Neural progenitor cell (in vitro differentiated cells): ENCODE data around the gene CHCHD6.

ENCODE experiments used
- EZH2 ChIP-seq: fragments of 200-600 bp; sonication (generic); IDR thresholded peaks from 2 replicates; pipeline ENCODE4 v1.6.1; 2017; ENCODE audit warnings: antibody characterized with exemption, mild to moderate bottlenecking, moderate library complexity
- TF ChIP-seq, protein P1 (sequence below): fragments of 200-600 bp; sonication (generic); IDR thresholded peaks from 2 replicates; pipeline ENCODE4 v1.5.1; 2017; ENCODE audit warnings: antibody characterized with exemption, mild to moderate bottlenecking

DNA sequence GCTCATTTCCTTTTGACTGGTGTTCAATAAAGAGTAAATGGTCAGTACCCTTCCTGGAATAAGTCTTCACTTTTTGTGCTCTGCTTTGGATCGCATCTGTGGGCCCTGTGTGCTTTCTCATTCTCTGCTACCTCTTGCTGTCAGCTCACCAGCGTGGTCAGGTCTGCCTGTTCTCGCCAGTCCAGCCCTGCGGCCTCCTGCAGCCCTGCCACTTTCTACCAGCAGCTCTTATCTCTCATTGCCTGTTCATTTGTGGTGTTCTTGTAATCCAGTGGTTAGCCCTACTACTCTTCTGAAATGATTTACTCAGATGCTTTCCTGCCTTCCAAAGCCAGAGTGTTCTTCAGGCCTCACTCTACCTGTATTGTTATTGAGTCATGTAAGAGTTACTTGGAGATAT, 54.8 kb downstream of the CHCHD6 start:
- TF ChIP-seq, protein P1, sequence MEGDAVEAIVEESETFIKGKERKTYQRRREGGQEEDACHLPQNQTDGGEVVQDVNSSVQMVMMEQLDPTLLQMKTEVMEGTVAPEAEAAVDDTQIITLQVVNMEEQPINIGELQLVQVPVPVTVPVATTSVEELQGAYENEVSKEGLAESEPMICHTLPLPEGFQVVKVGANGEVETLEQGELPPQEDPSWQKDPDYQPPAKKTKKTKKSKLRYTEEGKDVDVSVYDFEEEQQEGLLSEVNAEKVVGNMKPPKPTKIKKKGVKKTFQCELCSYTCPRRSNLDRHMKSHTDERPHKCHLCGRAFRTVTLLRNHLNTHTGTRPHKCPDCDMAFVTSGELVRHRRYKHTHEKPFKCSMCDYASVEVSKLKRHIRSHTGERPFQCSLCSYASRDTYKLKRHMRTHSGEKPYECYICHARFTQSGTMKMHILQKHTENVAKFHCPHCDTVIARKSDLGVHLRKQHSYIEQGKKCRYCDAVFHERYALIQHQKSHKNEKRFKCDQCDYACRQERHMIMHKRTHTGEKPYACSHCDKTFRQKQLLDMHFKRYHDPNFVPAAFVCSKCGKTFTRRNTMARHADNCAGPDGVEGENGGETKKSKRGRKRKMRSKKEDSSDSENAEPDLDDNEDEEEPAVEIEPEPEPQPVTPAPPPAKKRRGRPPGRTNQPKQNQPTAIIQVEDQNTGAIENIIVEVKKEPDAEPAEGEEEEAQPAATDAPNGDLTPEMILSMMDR: no peak
- no peak for TF ChIP-seq EZH2
